ENCODE measurements around the gene CCDC63.
A peak's percentile ranks its signal among the peaks of the same experiment; 100 is the strongest.

Gene CCDC63

DNA sequence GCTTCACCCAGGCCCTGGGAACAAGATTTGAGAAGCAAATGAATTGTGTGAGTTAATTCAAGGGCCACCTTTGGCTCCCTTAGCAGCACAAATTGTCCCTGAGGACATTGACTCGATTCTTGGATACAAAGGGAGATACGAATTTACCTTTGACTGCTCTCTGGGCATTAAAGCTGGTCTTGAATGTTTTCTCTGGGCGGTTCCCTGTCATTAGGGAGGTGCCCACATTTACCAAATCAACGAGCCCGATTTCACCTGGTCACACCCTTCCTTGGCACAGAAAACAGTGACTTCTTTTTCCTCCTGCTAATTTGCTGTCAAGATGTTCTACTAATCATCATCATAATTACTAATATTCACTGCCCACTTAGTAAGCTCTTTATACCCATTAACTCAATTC lies 27.1 kb upstream of the CCDC63 start:
- TF ChIP-seq, protein P1, sequence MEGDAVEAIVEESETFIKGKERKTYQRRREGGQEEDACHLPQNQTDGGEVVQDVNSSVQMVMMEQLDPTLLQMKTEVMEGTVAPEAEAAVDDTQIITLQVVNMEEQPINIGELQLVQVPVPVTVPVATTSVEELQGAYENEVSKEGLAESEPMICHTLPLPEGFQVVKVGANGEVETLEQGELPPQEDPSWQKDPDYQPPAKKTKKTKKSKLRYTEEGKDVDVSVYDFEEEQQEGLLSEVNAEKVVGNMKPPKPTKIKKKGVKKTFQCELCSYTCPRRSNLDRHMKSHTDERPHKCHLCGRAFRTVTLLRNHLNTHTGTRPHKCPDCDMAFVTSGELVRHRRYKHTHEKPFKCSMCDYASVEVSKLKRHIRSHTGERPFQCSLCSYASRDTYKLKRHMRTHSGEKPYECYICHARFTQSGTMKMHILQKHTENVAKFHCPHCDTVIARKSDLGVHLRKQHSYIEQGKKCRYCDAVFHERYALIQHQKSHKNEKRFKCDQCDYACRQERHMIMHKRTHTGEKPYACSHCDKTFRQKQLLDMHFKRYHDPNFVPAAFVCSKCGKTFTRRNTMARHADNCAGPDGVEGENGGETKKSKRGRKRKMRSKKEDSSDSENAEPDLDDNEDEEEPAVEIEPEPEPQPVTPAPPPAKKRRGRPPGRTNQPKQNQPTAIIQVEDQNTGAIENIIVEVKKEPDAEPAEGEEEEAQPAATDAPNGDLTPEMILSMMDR (IDR thresholded peaks at IDR 0.05; ENCODE audit: insufficient read depth, low read depth, low read length, missing control alignments) = no peak
- H3K4me3 ChIP-seq (ENCODE audit: low read depth, low read length) = no peak overlapping the region
- DNase-seq (ENCODE audit: low read depth) = no peak

DNA sequence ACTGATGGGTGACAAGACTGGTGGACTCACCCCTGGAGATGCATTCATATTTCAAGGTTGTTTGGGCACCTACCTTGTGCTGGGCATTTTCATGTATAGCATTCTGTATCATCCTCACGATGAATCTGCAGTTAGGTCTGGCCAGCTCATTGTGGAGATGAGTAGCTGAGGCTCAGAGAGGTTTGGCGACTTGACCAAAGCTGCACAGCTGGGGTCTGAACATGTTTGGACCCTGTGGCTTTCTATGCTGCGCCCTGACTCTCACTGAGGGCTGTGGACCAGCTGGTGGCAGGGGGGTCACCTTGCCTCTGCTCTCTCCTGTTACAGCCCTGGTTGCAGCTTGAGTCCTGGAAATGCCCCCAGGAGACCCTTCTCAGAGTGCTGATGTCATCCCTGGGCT lies 24.9 kb upstream of the CCDC63 start:
- H3K4me3 ChIP-seq (ENCODE audit: low read depth, low read length) = no peak overlapping the region
- TF ChIP-seq, protein P1 (IDR thresholded peaks at IDR 0.05; ENCODE audit: insufficient read depth, low read depth, low read length, missing control alignments) = no peak
- DNase-seq (ENCODE audit: low read depth) = no peak

GRCh38 chr12:110822821-110823415 lies 23.9 kb upstream of the CCDC63 start:
- DNase-seq (ENCODE audit: low read depth) = peak; percentile 42
- H3K4me3 ChIP-seq (ENCODE audit: low read depth, low read length) = no peak overlapping the region
- TF ChIP-seq, protein P1 (IDR thresholded peaks at IDR 0.05; ENCODE audit: insufficient read depth, low read depth, low read length, missing control alignments) = no peak

DNA sequence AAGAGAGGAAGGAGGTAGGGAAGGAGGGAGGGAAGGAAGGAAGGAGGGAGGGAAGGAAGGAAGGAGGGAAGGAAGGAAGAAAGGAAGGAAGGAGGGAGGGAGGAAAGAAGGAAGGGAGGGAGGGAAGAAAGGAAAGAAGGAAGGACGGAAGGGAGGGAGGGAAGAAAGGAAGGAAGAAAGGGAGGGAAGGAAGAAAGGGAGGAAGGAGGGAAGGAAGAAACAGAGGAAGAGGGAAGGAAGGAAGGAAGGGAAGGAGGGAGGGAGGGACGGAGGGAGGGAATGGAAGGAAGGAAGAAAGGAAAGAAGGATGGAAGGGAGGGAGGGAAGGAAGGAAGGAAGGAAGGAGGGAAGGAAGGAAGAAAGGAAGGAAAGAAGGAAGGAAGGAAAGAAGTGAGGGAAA lies 22.4 kb upstream of the CCDC63 start:
- DNase-seq (ENCODE audit: low read depth) = no peak

GRCh38 chr12:110825530-110825929 lies 21.3 kb upstream of the CCDC63 start:
- DNase-seq (ENCODE audit: low read depth) = no peak
- TF ChIP-seq, protein P1 (IDR thresholded peaks at IDR 0.05; ENCODE audit: insufficient read depth, low read depth, low read length, missing control alignments) = no peak
- no peak overlapping the region for H3K4me3 ChIP-seq (ENCODE audit: low read depth, low read length)

More for the DNA sequence above, 22.4 kb upstream of the CCDC63 start:
- H3K4me3 ChIP-seq (ENCODE audit: low read depth, low read length) = no peak overlapping the region
- TF ChIP-seq, protein P1 (IDR thresholded peaks at IDR 0.05; ENCODE audit: insufficient read depth, low read depth, low read length, missing control alignments) = no peak

GRCh38 chr12:110826592-110827200 lies 20.1 kb upstream of the CCDC63 start:
- TF ChIP-seq, protein P1 (IDR thresholded peaks at IDR 0.05; ENCODE audit: insufficient read depth, low read depth, low read length, missing control alignments) = peak; percentile 77
- DNase-seq (ENCODE audit: low read depth) = peak; percentile 93
- H3K4me3 ChIP-seq (ENCODE audit: low read depth, low read length) = peak overlapping the region; percentile 16; the same call in 1 of the 2 replicates

DNA sequence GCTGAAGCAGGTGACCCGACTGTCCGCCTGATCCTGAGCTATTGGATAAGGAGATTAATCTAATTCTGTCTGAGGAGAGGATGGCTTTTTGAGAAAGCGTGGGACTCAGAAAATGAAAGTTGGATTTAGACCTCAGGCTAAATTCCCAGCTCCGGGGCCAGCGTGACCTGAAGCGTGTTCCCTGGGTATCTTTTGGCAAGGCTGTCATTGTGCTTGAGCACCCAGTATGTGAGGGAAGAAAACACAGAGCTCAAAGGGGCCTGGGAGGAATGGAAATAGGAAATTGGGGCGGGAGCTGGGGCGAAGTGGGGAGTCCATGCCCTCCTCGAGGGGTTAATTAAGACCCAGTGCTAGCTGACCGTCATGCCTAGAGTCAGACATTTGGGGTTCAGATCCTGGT lies 17.5 kb upstream of the CCDC63 start:
- DNase-seq (ENCODE audit: low read depth) = no peak
- TF ChIP-seq, protein P1 (IDR thresholded peaks at IDR 0.05; ENCODE audit: insufficient read depth, low read depth, low read length, missing control alignments) = no peak
- no peak overlapping the region for H3K4me3 ChIP-seq (ENCODE audit: low read depth, low read length)
